ENCODE data around the gene KLF6.

The KLF6 gene

DNA sequence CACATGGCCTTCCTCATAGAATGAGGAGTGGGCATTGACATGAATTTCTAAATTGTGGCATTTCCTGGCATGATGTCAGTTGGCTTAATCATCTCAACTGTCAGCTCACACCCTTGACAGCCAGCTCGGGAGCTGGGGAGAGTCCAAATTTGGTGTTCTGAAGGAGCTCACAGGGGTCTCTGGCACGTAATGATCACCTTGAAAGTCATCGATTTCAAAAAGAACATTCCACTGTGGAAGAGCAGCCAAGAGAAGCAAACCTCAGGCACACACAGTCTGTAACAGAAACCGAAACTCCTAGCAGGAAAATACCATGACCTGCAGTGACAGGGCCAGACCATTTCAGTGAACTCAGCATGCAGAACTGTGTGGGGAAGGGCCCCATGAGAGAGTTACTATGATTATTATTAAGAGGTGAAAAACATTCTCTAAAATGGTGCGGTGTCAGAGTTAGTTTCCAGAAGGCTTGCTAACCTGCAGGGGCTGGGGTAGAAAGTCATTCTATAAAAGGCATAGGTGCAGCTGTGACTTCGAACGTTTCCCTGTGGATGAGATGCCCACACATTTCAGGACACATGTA is 26.4 kb upstream of the KLF6 start:
- DNase-seq (ENCODE audit: low read depth, low spot score): no peak

DNA sequence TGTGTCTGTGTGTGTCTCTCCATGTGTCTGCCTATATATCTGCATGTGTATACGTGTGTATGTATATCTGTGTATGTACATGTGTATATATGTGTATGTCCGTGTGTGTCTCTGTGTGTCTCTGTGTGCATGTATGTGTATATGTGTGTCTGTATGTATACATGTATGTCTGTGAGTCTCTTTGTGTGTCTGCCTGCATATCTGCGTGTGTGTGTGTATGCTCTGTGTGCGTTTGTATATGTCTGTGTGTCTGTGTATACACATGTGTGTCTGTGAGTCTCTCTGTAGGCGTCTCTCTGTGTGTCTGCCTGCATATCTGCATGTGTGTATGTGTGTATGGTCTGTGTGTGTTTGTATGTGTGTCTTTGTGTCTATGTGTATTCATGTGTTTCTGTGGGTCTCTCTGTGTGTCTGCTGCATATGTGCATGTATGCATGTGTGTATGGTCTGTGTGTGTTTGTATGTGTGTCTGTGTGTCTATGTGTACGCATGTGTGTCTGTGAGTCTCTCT is 23.7 kb upstream of the KLF6 start:
- no peak for DNase-seq (ENCODE audit: low read depth, low spot score)

DNA sequence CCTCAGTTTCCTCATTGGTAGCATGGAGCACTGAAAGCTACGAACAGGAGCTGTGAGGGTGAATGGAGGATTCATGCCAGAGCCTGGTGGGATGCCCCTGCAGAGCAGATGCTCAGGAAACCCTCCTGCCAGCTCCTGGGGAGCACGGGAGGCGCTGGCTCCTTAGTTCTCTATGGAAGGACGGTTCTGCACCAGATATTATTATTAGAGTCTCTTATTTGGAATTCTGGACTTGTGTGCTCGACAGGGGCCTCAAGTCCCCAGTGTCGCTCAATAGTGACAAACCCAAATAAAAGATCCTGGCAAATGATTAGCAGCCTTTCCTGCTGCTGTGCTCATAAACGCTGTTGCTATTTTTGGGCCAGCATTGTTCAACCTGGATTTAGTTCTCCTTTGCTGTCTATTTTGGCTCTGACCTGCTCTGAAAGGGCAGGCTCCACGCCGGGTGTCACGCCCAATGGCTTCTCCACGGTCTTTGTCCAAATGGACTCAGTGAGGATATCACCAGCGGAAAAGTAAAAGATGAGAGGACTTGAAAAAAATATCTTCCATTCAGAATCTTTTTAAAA is 23.0 kb upstream of the KLF6 start:
- no peak for DNase-seq (ENCODE audit: low read depth, low spot score)

DNA sequence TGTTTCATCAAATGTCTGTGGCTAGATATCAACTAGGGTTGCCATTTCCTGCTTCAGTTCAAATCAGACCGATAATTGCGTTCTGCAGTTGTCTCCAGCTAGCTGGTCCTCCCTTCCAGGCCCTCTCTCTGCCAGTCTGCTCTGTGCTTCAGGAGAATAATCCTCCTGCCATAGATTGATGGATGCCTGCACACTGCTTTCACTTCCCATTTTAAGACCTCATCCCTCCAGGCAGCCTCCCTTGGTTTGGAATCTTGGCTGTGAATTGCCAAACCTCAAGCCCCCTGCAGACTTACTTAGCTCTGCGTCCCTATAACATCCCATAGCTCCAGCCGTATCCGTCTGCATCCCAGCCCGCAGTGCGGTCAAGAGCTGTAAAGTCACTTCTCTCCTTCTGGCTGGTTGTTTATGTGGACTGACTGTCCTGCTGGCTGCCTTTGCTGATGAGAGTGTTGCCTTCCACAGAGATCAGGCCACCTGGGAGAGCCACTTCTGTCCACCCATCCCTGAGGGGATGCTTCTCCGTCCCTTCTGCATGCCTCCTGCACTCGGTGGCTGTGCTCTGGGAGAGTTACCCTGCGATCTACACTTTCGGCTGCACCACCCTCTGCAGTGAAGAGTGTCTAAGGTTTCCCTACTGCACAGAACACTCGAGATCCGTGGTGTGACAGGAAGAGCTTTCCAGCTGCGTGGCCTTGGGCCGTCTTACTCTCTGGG is 22.4 kb upstream of the KLF6 start:
- no peak for DNase-seq (ENCODE audit: low read depth, low spot score)

DNA sequence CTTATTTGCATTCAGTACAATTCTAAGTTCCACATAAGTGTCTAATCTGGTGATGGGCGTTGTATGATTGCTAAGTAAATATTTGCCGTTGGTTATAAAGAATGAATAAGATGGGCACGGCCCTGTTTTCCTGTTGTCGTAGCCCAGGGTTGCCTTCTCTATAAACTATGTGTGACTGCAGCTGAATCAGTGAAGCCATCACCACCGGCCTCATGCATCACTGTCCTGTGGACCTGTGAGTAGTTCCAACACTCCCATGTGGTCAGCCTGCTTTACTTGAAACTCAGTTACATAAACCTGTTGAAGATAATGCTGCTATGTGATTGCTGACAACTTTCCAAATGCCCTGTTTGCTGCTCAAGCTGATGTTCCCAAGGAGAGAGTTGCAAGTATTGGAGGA is 21.6 kb upstream of the KLF6 start:
- no peak for DNase-seq (ENCODE audit: low read depth, low spot score)

DNA sequence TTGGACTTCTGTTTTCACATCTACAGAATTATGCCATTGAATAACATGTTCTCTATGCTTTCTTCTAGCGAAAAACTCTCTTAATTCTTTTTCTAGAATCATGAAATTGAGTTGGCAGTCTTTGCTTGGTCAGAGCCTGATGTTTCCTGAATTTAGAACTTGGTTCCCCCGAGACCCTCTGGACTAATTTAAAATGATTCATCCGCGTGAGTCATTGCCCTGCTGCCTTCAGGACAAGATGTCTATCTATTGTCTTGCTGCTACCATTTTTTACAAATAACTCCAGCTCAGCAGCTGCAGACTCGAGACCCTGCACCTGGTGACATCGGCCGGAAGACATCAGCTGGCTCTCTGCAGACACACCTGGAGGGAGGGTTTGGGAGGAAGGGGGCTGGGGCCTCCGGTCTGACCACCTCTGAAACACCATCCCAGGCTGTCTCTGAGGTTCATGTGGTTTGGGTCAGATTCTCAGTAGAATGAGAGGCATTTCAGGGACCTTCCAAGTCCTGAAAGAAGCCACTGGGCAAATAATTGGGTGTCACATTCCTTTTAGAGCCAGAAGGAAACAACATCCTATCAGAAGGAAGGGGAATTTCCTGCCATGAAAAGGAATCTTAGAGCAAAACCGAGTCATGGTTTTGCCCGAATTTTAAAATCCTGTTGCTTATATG is 20.9 kb upstream of the KLF6 start:
- peak; percentile 23 for DNase-seq (ENCODE audit: low read depth, low spot score)

DNA sequence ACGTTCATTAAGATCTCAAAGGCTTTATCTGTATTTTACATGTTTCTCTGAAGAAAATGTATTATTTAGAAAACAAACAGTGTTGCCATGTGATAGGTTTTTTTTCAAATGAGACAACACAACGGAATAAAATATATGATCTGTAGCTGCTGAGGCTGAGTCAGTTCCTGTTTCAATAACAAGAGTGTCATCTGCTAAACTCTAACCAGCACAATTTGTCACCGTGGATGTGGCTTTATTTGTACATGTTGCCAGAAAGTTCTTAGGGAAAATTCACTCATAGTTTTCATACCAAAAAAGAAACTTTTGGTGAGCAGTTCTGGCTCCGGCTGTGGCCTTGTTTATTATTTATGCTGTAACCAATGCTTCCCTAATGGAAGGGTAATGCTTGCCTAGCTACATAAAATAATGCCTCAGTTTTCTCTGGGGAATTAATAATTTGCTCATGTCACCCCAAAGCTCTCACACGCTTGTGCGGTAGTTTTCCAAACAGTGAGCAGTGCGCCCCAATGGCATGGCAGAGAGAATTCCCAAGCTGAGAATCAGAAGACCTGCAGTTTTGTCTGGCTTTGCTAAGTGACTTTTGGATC is 20.3 kb upstream of the KLF6 start:
- DNase-seq (ENCODE audit: low read depth, low spot score): peak; percentile 49

DNA sequence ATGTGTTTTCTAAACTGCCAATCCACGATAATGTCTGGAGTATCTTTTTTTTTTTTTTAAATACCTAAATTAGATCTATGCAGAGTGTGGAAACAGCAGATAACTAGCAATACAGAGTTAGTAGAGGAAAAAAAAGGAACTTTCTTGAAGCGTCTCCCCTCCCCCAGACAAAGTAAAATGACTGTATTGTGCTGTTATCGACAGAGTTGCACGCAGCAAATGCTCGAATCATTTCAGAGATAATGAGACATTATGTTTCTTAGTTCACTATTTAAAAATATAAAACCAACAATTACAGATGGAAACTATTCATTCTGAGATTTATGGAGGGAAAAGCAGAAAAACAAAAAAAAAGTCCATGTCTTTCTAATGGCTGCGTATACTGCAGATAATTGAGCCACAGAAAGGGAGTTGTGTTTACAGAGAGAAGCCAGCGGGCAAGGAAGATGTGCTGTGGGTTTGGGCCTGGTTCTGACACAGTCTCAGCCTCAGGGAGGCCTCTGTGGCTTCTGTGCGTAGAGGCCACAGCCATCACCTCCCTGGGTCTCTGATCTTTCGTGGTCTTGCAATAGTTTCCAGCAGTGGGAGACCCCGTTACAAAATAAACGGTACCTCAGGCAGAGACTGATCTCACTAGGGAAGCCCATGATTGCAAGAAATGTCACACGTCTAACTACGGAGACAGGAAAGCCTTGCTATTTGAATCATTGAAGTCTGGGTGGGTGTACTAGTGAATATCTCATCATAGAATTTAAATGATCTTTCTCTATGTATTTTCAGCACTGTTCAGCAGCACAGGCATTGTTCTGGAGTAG is 19.1 kb upstream of the KLF6 start:
- no peak for DNase-seq (ENCODE audit: low read depth, low spot score)

DNA sequence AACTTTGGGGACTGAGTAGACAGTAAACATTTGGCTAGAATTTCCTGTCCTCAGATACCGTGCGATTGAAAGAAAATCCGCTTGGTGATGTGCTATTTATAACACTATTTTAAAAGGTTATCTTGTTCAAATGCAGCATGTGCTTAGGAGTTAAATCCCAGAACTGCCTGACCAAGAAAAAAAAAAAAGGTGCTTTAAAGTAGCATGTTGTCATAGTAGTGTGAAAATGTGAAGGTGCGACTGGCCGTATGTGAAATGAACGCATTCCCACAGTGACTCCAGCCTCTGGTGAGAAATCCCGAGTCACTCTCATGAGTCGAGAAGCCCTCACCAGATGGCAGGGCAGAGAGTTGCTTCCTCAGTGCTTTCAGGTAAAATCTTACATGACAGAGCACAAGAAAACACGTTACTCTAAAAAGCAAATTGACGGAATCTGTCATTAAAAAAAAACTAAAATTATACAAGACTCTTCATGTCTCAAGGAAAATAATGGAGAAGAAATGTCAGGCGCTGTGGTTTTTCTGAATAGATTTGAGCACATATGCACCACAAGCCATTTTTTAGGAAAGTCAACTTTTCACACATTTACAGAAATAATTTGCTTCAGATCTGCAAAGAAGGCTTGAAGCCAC is 18.4 kb upstream of the KLF6 start:
- DNase-seq (ENCODE audit: low read depth, low spot score): no peak

DNA sequence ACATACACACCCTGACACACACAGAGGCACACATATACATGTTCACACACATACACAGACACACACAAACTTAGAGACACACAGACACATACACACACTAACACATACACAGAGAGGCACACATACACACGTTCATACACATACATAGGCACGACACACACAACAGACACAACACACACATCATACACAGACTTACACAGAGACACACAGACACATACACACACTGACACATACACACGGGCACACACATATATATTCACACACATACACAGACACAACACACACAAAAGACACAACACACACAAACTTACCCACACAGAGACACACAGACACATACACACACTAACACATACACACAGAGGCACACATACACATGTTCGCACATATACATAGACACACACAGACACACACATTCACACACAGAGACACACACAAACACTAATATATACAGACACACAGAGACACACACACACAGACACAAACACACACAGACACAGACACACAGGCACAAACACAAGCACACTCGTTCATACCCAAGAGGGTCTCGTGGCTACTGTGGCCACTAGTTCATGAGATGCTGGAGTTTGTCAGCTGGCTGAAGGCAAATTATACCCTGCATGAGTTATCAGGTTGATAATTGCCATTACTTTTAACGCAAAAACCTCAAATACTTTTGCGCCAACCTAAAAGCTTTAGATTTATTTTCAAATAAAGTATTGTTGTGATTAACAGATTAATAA is 17.7 kb upstream of the KLF6 start:
- no peak for DNase-seq (ENCODE audit: low read depth, low spot score)

DNA sequence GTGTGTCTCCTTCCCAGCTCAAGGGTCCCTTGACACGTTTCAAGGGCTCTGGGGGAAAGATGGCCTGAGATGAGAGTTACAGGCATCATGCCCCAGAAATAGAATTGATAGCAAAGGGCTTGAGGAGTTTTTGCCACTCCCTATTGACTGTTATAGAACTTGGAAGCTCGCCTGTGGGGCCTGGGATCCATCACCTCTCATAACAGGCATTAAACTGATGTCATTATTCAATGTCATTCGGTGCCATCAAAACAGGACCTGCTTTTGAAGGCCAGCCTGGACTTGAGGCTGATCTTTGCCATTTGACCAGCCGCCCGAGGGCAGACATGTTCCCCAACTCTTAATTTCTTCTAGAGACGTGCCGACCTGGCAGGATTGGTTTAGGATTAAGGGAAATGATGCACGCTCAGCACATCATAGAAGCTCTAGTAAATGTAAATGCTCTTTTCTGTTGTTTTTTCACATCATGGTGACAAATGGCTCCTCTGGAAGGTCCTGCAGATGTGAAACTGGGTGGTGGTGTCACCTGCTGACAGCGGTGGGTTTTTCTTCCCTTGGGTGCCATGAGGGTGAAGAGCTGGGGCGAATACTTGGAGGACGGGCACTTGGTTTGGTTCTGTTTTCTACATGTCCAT is 16.7 kb upstream of the KLF6 start:
- no peak for DNase-seq (ENCODE audit: low read depth, low spot score)

DNA sequence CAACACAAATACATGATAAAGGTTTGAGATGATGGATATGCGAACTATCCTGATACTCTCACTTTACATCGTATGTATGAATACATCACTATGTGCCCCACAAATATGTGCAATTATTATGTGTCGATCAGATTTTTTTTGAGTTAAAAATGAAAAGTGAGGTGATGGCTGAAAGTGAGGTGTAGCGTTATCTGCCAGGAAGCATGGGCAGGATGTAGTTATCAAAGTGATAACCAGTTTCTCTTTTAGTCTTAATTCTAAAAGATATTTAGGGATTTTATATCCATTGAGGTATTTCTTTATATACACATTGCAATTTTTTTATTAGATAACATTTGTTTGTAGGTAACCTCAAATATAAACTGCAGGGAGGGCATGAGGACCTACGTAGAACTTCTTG is 15.6 kb upstream of the KLF6 start:
- no peak for DNase-seq (ENCODE audit: low read depth, low spot score)

DNA sequence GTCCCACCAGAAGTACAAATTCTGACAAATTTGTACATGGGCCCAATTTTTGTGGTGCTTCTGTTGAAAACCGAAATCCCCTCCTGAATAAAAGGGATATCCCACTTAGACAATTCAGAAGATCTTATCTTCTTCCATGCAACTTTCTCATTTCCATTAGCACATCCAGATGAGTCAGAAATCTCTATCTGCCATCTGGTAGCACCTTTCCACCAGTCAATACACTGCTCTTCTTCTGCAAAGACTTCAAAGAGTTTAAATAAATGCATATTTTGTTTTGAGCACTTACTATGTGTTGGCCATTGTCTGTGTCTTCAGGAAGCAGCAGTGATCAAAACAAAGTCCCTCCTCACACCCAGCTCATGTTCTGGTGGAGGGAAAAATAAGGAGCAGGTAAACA is 12.7 kb upstream of the KLF6 start:
- DNase-seq (ENCODE audit: low read depth, low spot score): no peak

DNA sequence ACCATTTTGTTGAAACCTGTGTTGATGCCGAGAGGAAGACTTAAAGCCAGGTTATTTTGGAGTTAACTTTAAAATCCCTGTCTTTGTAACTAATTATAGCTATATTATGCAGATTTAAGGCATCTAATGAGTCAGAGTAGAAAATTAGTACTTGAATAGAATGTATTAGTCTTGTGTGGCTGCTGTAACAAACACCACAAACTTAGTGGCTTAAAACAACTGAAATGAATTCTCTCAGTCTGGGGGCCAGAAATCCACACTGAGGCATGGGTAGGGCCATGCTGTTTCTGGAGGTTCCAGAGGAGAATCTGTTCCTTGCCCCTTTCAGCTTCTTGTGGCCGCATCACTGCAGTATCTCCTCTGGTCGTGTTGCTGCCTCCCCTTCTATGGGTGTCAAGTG is 8.5 kb upstream of the KLF6 start:
- no peak for DNase-seq (ENCODE audit: low read depth, low spot score)

DNA sequence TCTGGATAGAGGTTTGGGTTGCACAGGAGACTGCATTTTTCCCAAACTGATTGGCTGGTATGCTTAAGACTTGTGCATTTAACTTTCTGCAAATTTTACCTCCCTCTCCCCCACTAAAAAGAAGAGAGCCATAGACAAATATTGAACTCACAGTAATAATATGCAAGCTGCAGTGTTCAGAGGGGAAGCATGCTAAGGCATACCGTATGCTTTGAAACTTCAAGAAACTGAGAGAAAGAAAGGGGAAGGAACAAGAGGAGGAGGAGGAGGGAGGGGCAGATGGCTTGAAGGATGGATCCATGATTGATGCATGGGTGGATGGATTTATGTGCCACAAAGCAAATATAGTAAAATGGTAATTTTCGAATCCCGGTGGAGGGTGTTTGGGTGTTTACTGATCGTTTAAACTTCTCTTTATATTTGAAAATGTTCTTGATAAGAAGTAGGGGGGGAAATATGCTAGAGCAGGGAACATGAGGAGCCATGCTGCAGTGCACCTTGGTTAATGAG is 7.8 kb upstream of the KLF6 start:
- DNase-seq (ENCODE audit: low read depth, low spot score): no peak

DNA sequence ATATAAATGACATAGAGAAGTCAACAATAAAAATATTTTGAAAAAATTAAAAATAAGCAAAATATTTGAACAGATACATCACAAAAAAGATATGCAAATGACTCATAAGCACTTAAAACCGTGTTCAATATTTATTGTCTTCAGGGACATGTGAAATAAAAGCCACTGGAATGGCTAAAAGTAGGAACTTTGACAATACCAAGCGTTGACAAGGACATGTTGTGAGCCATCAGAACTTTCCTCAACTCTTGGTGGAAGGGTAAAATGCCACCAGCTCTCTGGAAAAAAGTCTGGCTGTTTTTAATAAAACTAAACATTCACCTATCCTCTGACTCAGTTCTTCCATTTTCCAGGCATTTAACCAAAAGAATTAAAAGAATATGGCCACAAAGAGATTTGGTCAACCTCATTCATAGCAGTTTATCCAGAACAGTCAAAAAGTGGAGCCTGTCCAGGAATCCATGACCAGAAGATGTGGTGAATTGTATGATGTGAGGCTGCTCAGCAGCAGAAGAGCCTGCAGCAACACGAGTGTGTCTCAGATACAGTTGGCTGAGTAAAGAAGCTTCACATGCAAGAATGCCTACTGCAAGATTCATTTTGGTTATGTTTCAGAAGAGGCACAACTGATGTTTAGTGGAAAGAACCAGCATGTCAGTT is 7.1 kb upstream of the KLF6 start:
- DNase-seq (ENCODE audit: low read depth, low spot score): no peak

DNA sequence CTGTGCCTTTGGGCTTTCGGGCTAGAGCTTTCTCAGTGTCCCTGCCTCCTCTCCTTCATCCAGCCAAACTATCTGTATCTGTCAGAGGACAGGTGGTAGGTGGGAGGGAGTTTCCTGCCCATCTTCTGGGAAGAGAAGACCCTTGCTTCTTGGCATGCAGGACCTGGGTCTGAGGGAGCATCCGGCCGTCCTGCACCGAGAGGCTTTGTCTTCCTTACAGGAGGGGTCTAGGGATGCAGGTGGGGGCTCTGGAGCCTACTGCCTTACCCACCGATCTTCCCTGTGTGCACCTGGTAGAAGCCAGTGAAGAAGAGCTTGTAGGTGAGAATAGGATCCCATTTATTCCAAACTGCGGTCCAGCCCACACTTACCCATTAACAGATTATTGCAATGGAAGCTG is 5.8 kb upstream of the KLF6 start:
- no peak for DNase-seq (ENCODE audit: low read depth, low spot score)

DNA sequence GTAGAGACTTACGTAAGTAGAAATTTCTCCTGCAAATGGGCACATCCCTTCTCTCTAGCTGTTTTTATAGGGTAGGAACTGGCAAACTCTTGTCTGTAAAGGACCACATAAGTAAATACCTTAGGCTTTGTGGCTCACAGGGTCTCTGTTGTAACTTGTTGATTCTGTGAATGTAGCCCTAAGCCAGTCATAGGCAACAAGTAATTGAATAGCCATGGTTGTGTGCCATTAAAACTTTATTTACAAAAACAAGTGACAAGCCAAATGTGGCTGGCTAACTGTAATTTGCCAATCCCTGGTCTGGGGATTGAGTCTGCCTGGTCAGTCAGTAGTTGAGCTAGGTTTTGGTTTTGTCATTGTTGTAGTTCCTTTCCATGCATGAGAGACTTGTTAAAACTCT is 5.3 kb upstream of the KLF6 start:
- no peak for DNase-seq (ENCODE audit: low read depth, low spot score)

DNA sequence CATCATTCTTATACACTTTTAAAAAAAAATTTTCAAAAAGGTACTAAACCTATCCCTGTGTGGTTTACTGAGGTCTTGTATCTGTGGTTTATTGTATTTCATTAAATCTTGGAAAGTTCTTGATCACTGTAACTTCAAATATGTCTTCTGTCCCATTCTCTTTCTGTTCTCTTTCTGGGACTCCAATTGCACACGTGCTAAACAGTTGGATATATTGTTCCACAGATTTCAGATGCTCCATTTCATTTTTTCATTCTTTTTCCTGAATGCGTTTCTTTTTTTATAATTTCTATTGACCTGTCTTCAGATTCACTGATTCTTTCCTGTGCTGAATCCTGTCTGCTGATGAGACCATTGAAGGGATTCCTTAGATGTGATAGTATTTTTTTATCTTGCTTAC is 4.6 kb upstream of the KLF6 start:
- DNase-seq (ENCODE audit: low read depth, low spot score): no peak

All from activated CD4-positive, CD25-positive, alpha-beta regulatory T cell treated with anti-CD3 and anti-CD28 coated beads, Interleukin-2, amount 50 U/mL, for 16 hours (primary cell).